ENCODE measurements around the gene FHAD1. TPM values are rescaled to one million over a fixed set of nuclear protein-coding genes. Genes with fewer than 3 reads are reported as not detected.

The FHAD1 gene
- total RNA-seq, 1 experiment from 2014 or later: 1.9 TPM

GRCh38 chr1:15442119-15442518 lies 195.1 kb downstream of the FHAD1 start:
- H4K8ac ChIP-seq (replicated peaks; ENCODE audit: insufficient read length, low read depth, low read length): no peak overlapping the region

More at GRCh38 chr1:15442119-15442518, 195.1 kb downstream of the FHAD1 start:
- no peak overlapping the region for H3T11ph ChIP-seq (ENCODE audit: low read length)
- no peak overlapping the region for H3K4ac ChIP-seq (ENCODE audit: low read depth, low read length)
- H3K27me3 Mint-ChIP-seq (ENCODE audit: low read depth): peaks cover 4% of the 10 kb centered on the region
- no peak overlapping the region for H3K9ac ChIP-seq (ENCODE audit: extremely low read depth, insufficient read length, low read length)
- TF ChIP-seq CTCF (conservative IDR thresholded peaks at IDR 0.05): no peak
- no peaks in the 10 kb centered on the region; a peak in 1 of 5 replicates for H3K9me3 Mint-ChIP-seq
- H4K91ac ChIP-seq (ENCODE audit: insufficient read length, low read depth, low read length): no peak overlapping the region
- H2BK12ac ChIP-seq (ENCODE audit: insufficient read length, low read depth, low read length): no peak overlapping the region
- no peak overlapping the region; the same call in 1 of the 2 replicates for H3K14ac ChIP-seq (ENCODE audit: insufficient read depth, low read length)
- no peaks in the 10 kb centered on the region for H3K79me2 ChIP-seq (ENCODE audit: insufficient read depth, low read length)
- no peaks in the 10 kb centered on the region for H3K4me1 Mint-ChIP-seq
- no peak overlapping the region for H3K18ac ChIP-seq (ENCODE audit: insufficient read length, low read depth, low read length)
- no peaks in the 10 kb centered on the region for H4K20me1 ChIP-seq (ENCODE audit: control insufficient read depth, insufficient read depth, insufficient read length)
- no peak overlapping the region for H2BK15ac ChIP-seq (ENCODE audit: low read depth, low read length)
- no peak overlapping the region for H2BK20ac ChIP-seq (ENCODE audit: low read depth, low read length, poor library complexity, severe bottlenecking)
- no peaks in the 10 kb centered on the region for H3K4me1 ChIP-seq (ENCODE audit: insufficient read depth, low read length)
- DNase-seq: no peak
- H3K4me2 ChIP-seq (ENCODE audit: insufficient read depth, insufficient read length, low read length): no peak overlapping the region
- H2BK120ac ChIP-seq (ENCODE audit: low read depth, low read length, poor library complexity, severe bottlenecking): no peak overlapping the region
- no peak overlapping the region; a peak in 2 of 7 replicates for H3K27ac Mint-ChIP-seq
- H3K23me2 ChIP-seq (ENCODE audit: insufficient read length, low read depth, low read length, poor library complexity, severe bottlenecking): no peaks in the 10 kb centered on the region
- no peaks in the 10 kb centered on the region for H3K79me1 ChIP-seq (ENCODE audit: insufficient read depth, low read depth, low read length, poor library complexity, severe bottlenecking)
- H3K23ac ChIP-seq (ENCODE audit: insufficient read length, low read depth, low read length): no peak overlapping the region
- no CpG with 5 or more reads among the region's 8 CpGs for WGBS (ENCODE audit: extremely low coverage, insufficient read length, low lambda C conversion rate)
- H2AFZ ChIP-seq (ENCODE audit: low read length): no peak overlapping the region
- H2BK5ac ChIP-seq (ENCODE audit: insufficient read length, low read length): no peak overlapping the region
- H3K56ac ChIP-seq (ENCODE audit: insufficient read length, low read depth, low read length): no peak overlapping the region
- no peaks in the 10 kb centered on the region for H3K9me3 ChIP-seq (ENCODE audit: control insufficient read depth, low read depth, low read length)
- H3K27me3 ChIP-seq (ENCODE audit: insufficient read depth, low read length): no peaks in the 10 kb centered on the region
- H3K36me3 Mint-ChIP-seq (ENCODE audit: insufficient read depth in 1 of 3, low read depth in 3 of 3): no peaks in the 10 kb centered on the region
- H3K4me3 Mint-ChIP-seq: no peak overlapping the region
- no peak overlapping the region for H4K5ac ChIP-seq (ENCODE audit: insufficient read length, low read depth, low read length)
- H3K27ac ChIP-seq (ENCODE audit: insufficient read length, low read depth, low read length): no peak overlapping the region
- no peak overlapping the region for H2AK5ac ChIP-seq (ENCODE audit: insufficient read length, low read length)
